Measurements from ENCODE around the gene SH2D3C. TPM values are rescaled to one million over a fixed set of nuclear protein-coding genes. Genes with fewer than 3 reads are reported as not detected.

The SH2D3C gene
- total and polyA plus RNA-seq, 9 of the 15 experiments (the other 6 are each of a cell fraction or from before 2014, with no cell fraction given), result 0.03 to 1.2 (median 0.22) TPM; not detected in 1

DNA sequence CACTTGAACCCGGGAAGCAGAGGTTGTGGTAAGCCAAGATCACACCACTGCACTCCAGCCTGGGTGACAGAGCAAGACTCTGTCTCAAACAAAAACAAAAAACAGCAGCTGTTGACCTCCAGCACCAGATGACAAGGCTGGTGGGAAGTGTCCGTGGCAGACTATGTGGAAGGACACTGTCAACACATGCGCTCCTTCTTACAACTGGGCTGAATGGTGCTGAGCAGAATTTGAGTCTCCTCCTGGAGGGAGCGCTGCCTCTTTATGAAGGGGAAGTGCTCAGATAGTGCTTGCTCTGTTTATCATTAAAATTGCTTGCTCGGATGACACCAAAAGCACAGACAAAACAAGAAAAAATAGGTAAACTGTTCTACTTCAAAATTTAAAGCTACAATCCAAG, 80.9 kb downstream of the SH2D3C start:
- TF ChIP-seq ZKSCAN1 (IDR thresholded peaks at IDR 0.05; ENCODE audit: low read depth, low read length) (no peak), SPI1 (IDR thresholded peaks at IDR 0.05; ENCODE audit: borderline replicate concordance, low read depth, low read length) (peak; percentile 59; the same call in 1 of the 2 replicates)
- BruUV-seq (replicated peaks), result no TSS peak
- WGBS (ENCODE audit: insufficient coverage, low coverage, missing lambda C conversion rate), result 55% methylated on average over 5 of the region's 5 CpGs
- intact Hi-C loops (cut with micrococcal nuclease), result no loop called here
- ChIA-PET CTCF (ENCODE audit: low intra/inter-chr PET ratio) (no interaction called here), POLR2A (interaction anchor here (0.8 to 1.1 kb wide), 2 partner anchors 13 to 23 kb away, joined by 3 read pairs; no protein-coding TSS in a partner anchor)
- Histone ChIP-seq H4K20me1 (replicated peaks; ENCODE audit: control insufficient read depth, insufficient read depth, low read length) (no peaks in the 10 kb centered on the region), H3K4me2 (ENCODE audit: insufficient read depth, low read length) (no peak overlapping the region), H3K27ac (ENCODE audit: extremely low read depth, low read depth, low read length) (no peak overlapping the region), H3K9me1 (ENCODE audit: control insufficient read depth, insufficient read depth, low read length) (no peaks in the 10 kb centered on the region), H3K4me3 (no peak overlapping the region), H3K9me3 (replicated peaks; ENCODE audit: control insufficient read depth, insufficient read depth, low read depth, low read length) (no peaks in the 10 kb centered on the region), H3K9ac (ENCODE audit: insufficient read depth in 1 of 2, low read depth in 2 of 2, low read length in 2 of 2) (no peak overlapping the region; a peak in 1 of 4 replicates), H2AFZ (ENCODE audit: low read depth, low read length) (no peak overlapping the region), H3K79me2 (ENCODE audit: control insufficient read depth, insufficient read depth, low read length) (no peaks in the 10 kb centered on the region), H3K4me1 (replicated peaks in 1 of 2; ENCODE audit: control insufficient read depth in 2 of 2, insufficient read depth in 2 of 2, low read length in 2 of 2) (peaks cover 25 to 26% of the 10 kb centered on the region in 2 experiments), H3K27me3 (ENCODE audit: control insufficient read depth in 2 of 2, insufficient read depth in 2 of 2, low read length in 2 of 2) (no peaks in the 10 kb centered on the region), H3K36me3 (ENCODE audit: control insufficient read depth, insufficient read depth, low read length) (no peaks in the 10 kb centered on the region)
- FAIRE-seq, result peak; percentile 15
- no peak for DNase-seq (ENCODE audit: extremely low read depth in 1 of 4, low spot score in 3 of 4)
- no peak for ATAC-seq
- in situ Hi-C loops (cut with MboI), result no loop called here

DNA sequence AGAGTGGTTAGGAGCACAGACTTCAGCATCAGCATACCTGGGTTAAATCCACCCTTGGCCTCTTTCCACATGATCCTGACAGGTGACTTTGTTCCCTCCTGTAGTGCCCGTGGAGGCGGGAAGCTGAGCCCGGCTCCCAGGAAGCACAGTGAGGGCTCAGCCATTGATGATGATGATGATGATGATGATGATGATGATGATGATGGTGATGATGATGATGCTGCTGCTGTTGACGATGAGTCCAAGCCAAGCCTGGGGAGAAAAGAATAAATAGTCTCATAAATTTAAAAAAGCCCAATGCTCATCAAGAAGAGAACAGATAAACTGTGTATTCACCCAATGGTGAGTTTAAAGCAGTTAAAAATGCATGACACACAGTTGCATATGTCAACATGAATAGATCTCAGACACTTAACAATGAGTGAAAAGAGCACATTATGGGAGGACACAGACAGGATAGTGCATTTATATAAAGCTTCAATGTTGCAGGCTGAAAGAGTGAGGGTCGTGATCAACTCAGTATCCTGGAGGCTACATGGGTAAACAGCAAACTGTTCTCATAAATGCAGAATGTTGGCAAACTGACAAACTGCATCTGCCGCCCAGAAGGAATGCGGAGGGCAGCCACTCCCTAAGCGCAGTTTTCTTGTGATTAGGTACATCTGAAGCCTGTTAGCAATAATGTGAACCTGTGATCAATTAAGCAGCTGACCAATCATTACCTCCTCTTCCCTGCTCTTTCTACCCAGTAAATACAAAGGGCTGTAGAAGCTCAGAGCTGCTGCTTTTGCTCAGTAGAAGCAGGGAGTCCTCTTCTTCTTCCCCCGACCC, 83.4 kb downstream of the SH2D3C start:
- Histone ChIP-seq H3K4me3 (no peak overlapping the region), H2AFZ (ENCODE audit: low read depth, low read length) (no peak overlapping the region), H3K36me3 (ENCODE audit: control insufficient read depth, insufficient read depth, low read length) (no peaks in the 10 kb centered on the region; the same call in 2 of the 3 replicates), H3K27me3 (ENCODE audit: control insufficient read depth in 2 of 2, insufficient read depth in 2 of 2, low read length in 2 of 2) (no peaks in the 10 kb centered on the region), H4K20me1 (replicated peaks; ENCODE audit: control insufficient read depth, insufficient read depth, low read length) (no peaks in the 10 kb centered on the region), H3K4me1 (replicated peaks in 1 of 2; ENCODE audit: control insufficient read depth in 2 of 2, insufficient read depth in 2 of 2, low read length in 2 of 2) (peaks cover 15 to 16% of the 10 kb centered on the region in 2 experiments), H3K79me2 (ENCODE audit: control insufficient read depth, insufficient read depth, low read length) (no peaks in the 10 kb centered on the region), H3K9me1 (ENCODE audit: control insufficient read depth, insufficient read depth, low read length) (no peaks in the 10 kb centered on the region), H3K9me3 (replicated peaks; ENCODE audit: control insufficient read depth, insufficient read depth, low read depth, low read length) (no peaks in the 10 kb centered on the region), H3K9ac (ENCODE audit: insufficient read depth in 1 of 2, low read depth in 2 of 2, low read length in 2 of 2) (no peak overlapping the region), H3K27ac (ENCODE audit: extremely low read depth, low read depth, low read length) (no peak overlapping the region), H3K4me2 (ENCODE audit: insufficient read depth, low read length) (no peak overlapping the region)
- ATAC-seq (no peak), DNase-seq (ENCODE audit: extremely low read depth in 1 of 4, low spot score in 3 of 4) (no peak), FAIRE-seq (no peak)
- WGBS (ENCODE audit: insufficient coverage, low coverage, missing lambda C conversion rate), result 45% methylated on average over 9 of the region's 9 CpGs
- in situ Hi-C loops (cut with MboI) (no loop called here), intact Hi-C loops (cut with micrococcal nuclease) (no loop called here)
- ChIA-PET CTCF (ENCODE audit: low intra/inter-chr PET ratio) (no interaction called here), POLR2A (interaction anchor here (0.9 to 1.8 kb wide), 2 partner anchors 10 to 14 kb away, joined by 3 to 6 read pairs; no protein-coding TSS in a partner anchor)
- BruUV-seq (replicated peaks), result no TSS peak
- TF ChIP-seq ZNF644 (tag; IDR thresholded peaks at IDR 0.05; ENCODE audit: low read depth) (no peak), RCOR1 (IDR thresholded peaks at IDR 0.05; ENCODE audit: borderline replicate concordance in 1 of 2, low read depth in 2 of 2, low read length in 2 of 2) (no peak), BCOR (IDR thresholded peaks at IDR 0.05) (no peak), SPI1 (IDR thresholded peaks at IDR 0.05; ENCODE audit: borderline replicate concordance, low read depth, low read length) (no peak), ZNF232 (CRISPR knock-in tag; IDR thresholded peaks at IDR 0.05) (no peak), PTRF (tag; IDR thresholded peaks at IDR 0.05) (no peak), ZNF263 (CRISPR knock-in tag; IDR thresholded peaks at IDR 0.05; ENCODE audit: borderline replicate concordance) (no peak)
- TF ChIP-seq, protein P1, sequence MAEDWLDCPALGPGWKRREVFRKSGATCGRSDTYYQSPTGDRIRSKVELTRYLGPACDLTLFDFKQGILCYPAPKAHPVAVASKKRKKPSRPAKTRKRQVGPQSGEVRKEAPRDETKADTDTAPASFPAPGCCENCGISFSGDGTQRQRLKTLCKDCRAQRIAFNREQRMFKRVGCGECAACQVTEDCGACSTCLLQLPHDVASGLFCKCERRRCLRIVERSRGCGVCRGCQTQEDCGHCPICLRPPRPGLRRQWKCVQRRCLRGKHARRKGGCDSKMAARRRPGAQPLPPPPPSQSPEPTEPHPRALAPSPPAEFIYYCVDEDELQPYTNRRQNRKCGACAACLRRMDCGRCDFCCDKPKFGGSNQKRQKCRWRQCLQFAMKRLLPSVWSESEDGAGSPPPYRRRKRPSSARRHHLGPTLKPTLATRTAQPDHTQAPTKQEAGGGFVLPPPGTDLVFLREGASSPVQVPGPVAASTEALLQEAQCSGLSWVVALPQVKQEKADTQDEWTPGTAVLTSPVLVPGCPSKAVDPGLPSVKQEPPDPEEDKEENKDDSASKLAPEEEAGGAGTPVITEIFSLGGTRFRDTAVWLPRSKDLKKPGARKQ (CRISPR knock-in tag; IDR thresholded peaks at IDR 0.05), result no peak
- TF ChIP-seq, protein P2, sequence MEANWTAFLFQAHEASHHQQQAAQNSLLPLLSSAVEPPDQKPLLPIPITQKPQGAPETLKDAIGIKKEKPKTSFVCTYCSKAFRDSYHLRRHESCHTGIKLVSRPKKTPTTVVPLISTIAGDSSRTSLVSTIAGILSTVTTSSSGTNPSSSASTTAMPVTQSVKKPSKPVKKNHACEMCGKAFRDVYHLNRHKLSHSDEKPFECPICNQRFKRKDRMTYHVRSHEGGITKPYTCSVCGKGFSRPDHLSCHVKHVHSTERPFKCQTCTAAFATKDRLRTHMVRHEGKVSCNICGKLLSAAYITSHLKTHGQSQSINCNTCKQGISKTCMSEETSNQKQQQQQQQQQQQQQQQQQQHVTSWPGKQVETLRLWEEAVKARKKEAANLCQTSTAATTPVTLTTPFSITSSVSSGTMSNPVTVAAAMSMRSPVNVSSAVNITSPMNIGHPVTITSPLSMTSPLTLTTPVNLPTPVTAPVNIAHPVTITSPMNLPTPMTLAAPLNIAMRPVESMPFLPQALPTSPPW (CRISPR knock-in tag; IDR thresholded peaks at IDR 0.05), result no peak
- TF ChIP-seq, protein P3, sequence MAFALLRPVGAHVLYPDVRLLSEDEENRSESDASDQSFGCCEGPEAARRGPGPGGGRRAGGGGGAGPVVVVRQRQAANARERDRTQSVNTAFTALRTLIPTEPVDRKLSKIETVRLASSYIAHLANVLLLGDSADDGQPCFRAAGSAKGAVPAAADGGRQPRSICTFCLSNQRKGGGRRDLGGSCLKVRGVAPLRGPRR (CRISPR knock-in tag; IDR thresholded peaks at IDR 0.05), result no peak

All from K562 (cell line).